Caco-2 (cell line): ENCODE data around the gene HDGFL1. TPM values are rescaled to one million over a fixed set of nuclear protein-coding genes. Genes with fewer than 3 reads are reported as not detected.

ENCODE experiments used
- BruUV-seq: library from RNA; stranded (reverse); fragments of 400-500 nt; replicated peaks from 2 replicates; lab custom pipeline; 2021; lab: Mats Ljungman, UMichigan
- CTCF ChIA-PET: fragments of 300-600 bp; sonication (Branson Sonifier 250); formaldehyde crosslinking; loops from one replicate; lab custom pipeline; 2022; ENCODE audit warnings: antibody characterized with exemption; lab: Charles Lee
- POLR2A ChIA-PET: fragments of 300-600 bp; sonication (Branson Sonifier 250); formaldehyde crosslinking; loops from one replicate; lab custom pipeline; 2022; ENCODE audit warnings: antibody characterized with exemption; lab: Charles Lee
- DNase-seq, 2 experiments: peaks; one replicate each; pipeline versions ENCODE4 v3.0.0 to v3.0.0-alpha.2; 2020 to 2022
- H3K27me3 ChIP-seq: replicated peaks from 2 replicates; pipeline ENCODE4 v1.6.0; 2011; ENCODE audit warnings: low read length; ENCODE audit not compliant: control insufficient read depth, insufficient read depth
- H3K36me3 ChIP-seq: 2 replicates; pipeline ENCODE4 v1.5.1; 2011; ENCODE audit warnings: low read length; ENCODE audit not compliant: control insufficient read depth, insufficient read depth
- H3K4me1 ChIP-seq: fragments of 250-450 bp; sonication (Bioruptor Pico); 2 replicates; pipeline ENCODE4 v1.5.1; 2020; ENCODE audit warnings: mild to moderate bottlenecking
- H3K4me3 ChIP-seq: 2 replicates; pipeline ENCODE4 v1.5.1; 2011; ENCODE audit warnings: low read depth, mild to moderate bottlenecking, control low read depth, low read length
- H3K9me3 ChIP-seq: fragments of 250-450 bp; sonication (Bioruptor Pico); 2 replicates; pipeline ENCODE4 v1.5.1; 2020; ENCODE audit warnings: mild to moderate bottlenecking, moderate library complexity
- H3K27ac Mint-ChIP-seq: one replicate; pipeline ENCODE4 v1.8.0; 2022; ENCODE audit warnings: mixed read lengths; ENCODE audit not compliant: unreplicated experiment
- H3K27me3 Mint-ChIP-seq: one replicate; pipeline ENCODE4 v1.8.0; 2022; ENCODE audit warnings: mixed read lengths; ENCODE audit not compliant: insufficient read depth, unreplicated experiment
- H3K36me3 Mint-ChIP-seq: one replicate; pipeline ENCODE4 v1.8.0; 2022; ENCODE audit warnings: mild to moderate bottlenecking, mixed read lengths; ENCODE audit not compliant: insufficient read depth, unreplicated experiment
- H3K4me1 Mint-ChIP-seq: one replicate; pipeline ENCODE4 v1.8.0; 2022; ENCODE audit warnings: low read depth, mixed read lengths; ENCODE audit not compliant: unreplicated experiment
- H3K4me3 Mint-ChIP-seq: one replicate; pipeline ENCODE4 v1.8.0; 2022; ENCODE audit warnings: mild to moderate bottlenecking, moderate library complexity, mixed read lengths; ENCODE audit not compliant: unreplicated experiment
- H3K9me3 Mint-ChIP-seq: one replicate; pipeline ENCODE4 v1.8.0; 2022; ENCODE audit warnings: mixed read lengths; ENCODE audit not compliant: unreplicated experiment
- intact Hi-C: fragments of 100-400 bp; cut with micrococcal nuclease; formaldehyde crosslinking; loops from one replicate; pipeline ENCODE4 v1.10.0; 2022; ENCODE audit not compliant: unreplicated experiment
- total RNA-seq: library from RNA; stranded (reverse); gene quantifications from 2 replicates; pipeline ENCODE4 v1.2.3, GENCODE V29; 2022
- TF ChIP-seq, protein P1 (sequence below), 2 experiments: fragments of 200-600 bp in 1 of 2; IDR thresholded peaks; 1 replicate in 1 of 2; 2 replicates in 1 of 2; pipeline versions ENCODE4 v1.5.1 to v1.8.0; 2011 to 2022; ENCODE audit warnings: antibody characterized with exemption in 1 of 2, control low read depth in 1 of 2, inconsistent platforms in 1 of 2, low read depth in 1 of 2, low read length in 1 of 2, mild to moderate bottlenecking in 1 of 2, moderate library complexity in 1 of 2; ENCODE audit not compliant: insufficient read depth in 1 of 2, severe bottlenecking in 1 of 2, unreplicated experiment in 1 of 2

Gene HDGFL1
- total RNA-seq, 1 experiment from 2014 or later: not detected

DNA sequence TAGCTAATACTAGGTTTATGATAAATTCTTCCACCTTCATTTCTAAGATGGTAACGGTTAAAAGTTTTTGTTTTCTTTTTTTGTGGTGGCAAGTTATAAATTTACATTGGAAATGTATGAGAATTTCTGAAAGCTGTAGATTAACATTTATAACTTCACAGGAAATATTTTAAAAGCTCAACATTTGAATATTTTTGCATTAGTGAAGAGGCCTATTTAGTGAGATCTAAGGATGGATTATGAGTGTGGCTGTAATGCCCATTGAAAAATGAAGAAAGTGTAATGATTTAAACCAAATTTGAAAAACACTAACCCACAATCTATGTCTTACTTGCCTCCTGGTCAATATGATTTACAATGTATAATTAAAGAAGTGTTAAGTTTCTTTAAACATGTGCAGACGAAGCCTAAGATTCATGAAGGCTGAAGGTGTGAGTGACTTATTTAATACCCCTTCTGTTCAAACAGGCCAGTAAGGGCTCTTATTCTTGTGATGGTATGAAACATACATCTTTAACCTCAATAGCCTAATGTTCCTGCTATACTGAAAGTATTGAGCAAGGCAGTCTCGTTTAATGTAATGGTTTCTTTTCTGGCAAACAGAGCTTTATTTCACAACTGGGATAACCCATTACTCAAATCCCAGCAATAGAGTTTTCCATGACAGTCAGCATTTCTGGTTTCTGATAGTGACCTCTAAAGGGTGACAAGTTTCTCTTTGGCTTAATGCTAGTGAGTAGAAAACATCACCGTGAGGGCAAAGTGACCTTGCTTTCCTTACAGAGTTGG, 13.2 kb downstream of the HDGFL1 start:
- H3K36me3 Mint-ChIP-seq: no peaks in the 10 kb centered on the region
- no peaks in the 10 kb centered on the region for H3K4me1 Mint-ChIP-seq
- no peaks in the 10 kb centered on the region for H3K9me3 Mint-ChIP-seq
- no peaks in the 10 kb centered on the region for H3K36me3 ChIP-seq
- no peaks in the 10 kb centered on the region for H3K9me3 ChIP-seq
- intact Hi-C loops: no loop called here
- CTCF ChIA-PET: no interaction called here
- no peaks in the 10 kb centered on the region for H3K27me3 Mint-ChIP-seq
- POLR2A ChIA-PET: no interaction called here
- H3K27me3 ChIP-seq: no peaks in the 10 kb centered on the region
- TF ChIP-seq, protein P1, sequence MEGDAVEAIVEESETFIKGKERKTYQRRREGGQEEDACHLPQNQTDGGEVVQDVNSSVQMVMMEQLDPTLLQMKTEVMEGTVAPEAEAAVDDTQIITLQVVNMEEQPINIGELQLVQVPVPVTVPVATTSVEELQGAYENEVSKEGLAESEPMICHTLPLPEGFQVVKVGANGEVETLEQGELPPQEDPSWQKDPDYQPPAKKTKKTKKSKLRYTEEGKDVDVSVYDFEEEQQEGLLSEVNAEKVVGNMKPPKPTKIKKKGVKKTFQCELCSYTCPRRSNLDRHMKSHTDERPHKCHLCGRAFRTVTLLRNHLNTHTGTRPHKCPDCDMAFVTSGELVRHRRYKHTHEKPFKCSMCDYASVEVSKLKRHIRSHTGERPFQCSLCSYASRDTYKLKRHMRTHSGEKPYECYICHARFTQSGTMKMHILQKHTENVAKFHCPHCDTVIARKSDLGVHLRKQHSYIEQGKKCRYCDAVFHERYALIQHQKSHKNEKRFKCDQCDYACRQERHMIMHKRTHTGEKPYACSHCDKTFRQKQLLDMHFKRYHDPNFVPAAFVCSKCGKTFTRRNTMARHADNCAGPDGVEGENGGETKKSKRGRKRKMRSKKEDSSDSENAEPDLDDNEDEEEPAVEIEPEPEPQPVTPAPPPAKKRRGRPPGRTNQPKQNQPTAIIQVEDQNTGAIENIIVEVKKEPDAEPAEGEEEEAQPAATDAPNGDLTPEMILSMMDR (IDR thresholded peaks at IDR 0.05; ENCODE audit: insufficient read depth in 1 of 2, low read depth in 1 of 2, low read length in 1 of 2, severe bottlenecking in 1 of 2, unreplicated experiment in 1 of 2): no peak
- H3K4me3 Mint-ChIP-seq: no peak overlapping the region
- no TSS peak for BruUV-seq
- no peak overlapping the region for H3K27ac Mint-ChIP-seq
- no peaks in the 10 kb centered on the region for H3K4me1 ChIP-seq
- no peak for DNase-seq
- no peak overlapping the region for H3K4me3 ChIP-seq

- CTCF ChIA-PET: no interaction called here
Measured at GRCh38 chr6:22583230-22583629, 13.9 kb downstream of the HDGFL1 start.

DNA sequence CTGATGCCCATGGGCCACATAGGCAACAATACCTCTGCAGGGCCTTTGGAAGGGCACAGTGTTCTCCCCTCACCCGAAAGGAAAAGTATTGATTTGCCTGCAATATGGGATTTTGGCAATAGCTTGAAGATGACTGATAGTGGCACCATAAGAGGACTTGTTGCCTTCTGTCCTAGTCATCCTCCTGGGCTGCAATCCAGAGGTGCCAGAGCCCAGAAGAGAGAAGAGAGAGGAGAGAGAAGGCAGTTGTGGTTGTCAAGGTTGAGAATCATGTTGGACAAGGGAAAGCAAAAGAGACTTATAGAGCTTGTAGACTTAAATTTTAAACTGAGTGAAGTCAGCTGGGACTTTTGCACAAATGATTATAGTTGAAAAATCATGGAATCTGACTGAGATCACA, 14.6 kb downstream of the HDGFL1 start:
- no peaks in the 10 kb centered on the region for H3K36me3 ChIP-seq
- no peak for DNase-seq
- TF ChIP-seq, protein P1 (IDR thresholded peaks at IDR 0.05; ENCODE audit: insufficient read depth in 1 of 2, low read depth in 1 of 2, low read length in 1 of 2, severe bottlenecking in 1 of 2, unreplicated experiment in 1 of 2): no peak
- Mint-ChIP-seq H3K4me3 (no peak overlapping the region), H3K27me3 (no peaks in the 10 kb centered on the region), H3K36me3 (no peaks in the 10 kb centered on the region), H3K9me3 (no peaks in the 10 kb centered on the region), H3K4me1 (no peaks in the 10 kb centered on the region), H3K27ac (no peak overlapping the region)
- no peaks in the 10 kb centered on the region for H3K4me1 ChIP-seq
- H3K9me3 ChIP-seq: no peaks in the 10 kb centered on the region
- no TSS peak for BruUV-seq
- H3K4me3 ChIP-seq: no peak overlapping the region
- ChIA-PET CTCF (no interaction called here), POLR2A (no interaction called here)
- intact Hi-C loops: no loop called here
- no peaks in the 10 kb centered on the region for H3K27me3 ChIP-seq

More at GRCh38 chr6:22583230-22583629, 13.9 kb downstream of the HDGFL1 start:
- TF ChIP-seq, protein P1 (IDR thresholded peaks at IDR 0.05; ENCODE audit: insufficient read depth in 1 of 2, low read depth in 1 of 2, low read length in 1 of 2, severe bottlenecking in 1 of 2, unreplicated experiment in 1 of 2): no peak
- no TSS peak for BruUV-seq
- H3K36me3 Mint-ChIP-seq: no peaks in the 10 kb centered on the region
- POLR2A ChIA-PET: no interaction called here
- Histone ChIP-seq H3K9me3 (no peaks in the 10 kb centered on the region), H3K36me3 (no peaks in the 10 kb centered on the region), H3K4me1 (no peaks in the 10 kb centered on the region), H3K27me3 (no peaks in the 10 kb centered on the region), H3K4me3 (no peak overlapping the region)
- no peak for DNase-seq
- H3K4me1 Mint-ChIP-seq: no peaks in the 10 kb centered on the region
- no peaks in the 10 kb centered on the region for H3K9me3 Mint-ChIP-seq
- intact Hi-C loops: no loop called here
- no peak overlapping the region for H3K4me3 Mint-ChIP-seq
- no peak overlapping the region for H3K27ac Mint-ChIP-seq
- no peaks in the 10 kb centered on the region for H3K27me3 Mint-ChIP-seq
